Activated naive CD4-positive, alpha-beta T cell treated with anti-CD3 and anti-CD28 coated beads for 36 hours (primary cell): ENCODE data around the gene NCKAP1. TPM values are rescaled to one million over a fixed set of nuclear protein-coding genes. Genes with fewer than 3 reads are reported as not detected.
"Not testable (repeated sequence)": the region's sequence is repeated elsewhere in the genome, so short reads cannot be mapped to it uniquely, and the experiment has no call there.

Source experiments
- CTCF ChIA-PET: fragments of 350-600 bp; sonication (Branson Sonifier 250); formaldehyde crosslinking; loops from one replicate; lab custom pipeline; 2021; ENCODE audit warnings: antibody characterized with exemption; lab: Charles Lee
- DNase-seq: peaks from one replicate; pipeline ENCODE4 v3.0.0-alpha.2; 2020
- H3K27ac Mint-ChIP-seq: one replicate; pipeline ENCODE4 v1.8.0; 2021; ENCODE audit warnings: mild to moderate bottlenecking, mixed read lengths
- H3K27me3 Mint-ChIP-seq: one replicate; pipeline ENCODE4 v1.8.0; 2021; ENCODE audit warnings: low read depth, mixed read lengths
- H3K36me3 Mint-ChIP-seq: one replicate; pipeline ENCODE4 v1.8.0; 2021; ENCODE audit warnings: low read depth, mixed read lengths
- H3K4me1 Mint-ChIP-seq: one replicate; pipeline ENCODE4 v1.8.0; 2021; ENCODE audit warnings: low read depth, mixed read lengths
- H3K4me3 Mint-ChIP-seq: one replicate; pipeline ENCODE4 v1.8.0; 2021; ENCODE audit warnings: mild to moderate bottlenecking, moderate library complexity, mixed read lengths
- H3K9me3 Mint-ChIP-seq: one replicate; pipeline ENCODE4 v1.8.0; 2021; ENCODE audit warnings: mixed read lengths
- intact Hi-C: fragments of 100-400 bp; cut with micrococcal nuclease; formaldehyde crosslinking; loops from one replicate; pipeline ENCODE4 v1.15.1; 2023
- total RNA-seq, 2 experiments: library from RNA; stranded (reverse); gene quantifications; one replicate each; pipeline ENCODE4 v1.2.3, GENCODE V29; 2021

Gene NCKAP1
- total RNA-seq, 2 experiments from 2014 or later, result 10.6 to 11.9 TPM

- Mint-ChIP-seq H3K36me3 (peaks cover 3% of the 10 kb centered on the region), H3K27me3 (no peaks in the 10 kb centered on the region), H3K9me3 (no peaks in the 10 kb centered on the region), H3K4me1 (no peaks in the 10 kb centered on the region), H3K4me3 (no peak overlapping the region), H3K27ac (no peak overlapping the region)
- CTCF ChIA-PET, result interaction anchor here (0.5 to 4.7 kb wide), 22 partner anchors 11 to 928 kb away, joined by 3 to 33 read pairs (median 4); no protein-coding TSS in a partner anchor
- intact Hi-C loops, result loop anchor here (1.0 kb wide), 4 partner anchors 196 to 794 kb away; no protein-coding TSS in a partner anchor
- no peak for DNase-seq
These were observed 58.1 kb downstream of the NCKAP1 start for GRCh38 chr2:182980115-182980514.

GRCh38 chr2:182977463-182977862, 60.8 kb downstream of the NCKAP1 start:
- Mint-ChIP-seq H3K4me1 (no peaks in the 10 kb centered on the region), H3K36me3 (peaks cover 5% of the 10 kb centered on the region), H3K27ac (no peak overlapping the region), H3K9me3 (no peaks in the 10 kb centered on the region), H3K27me3 (no peaks in the 10 kb centered on the region), H3K4me3 (no peak overlapping the region)
- intact Hi-C loops, result no loop called here
- no peak for DNase-seq
- CTCF ChIA-PET, result interaction anchor here (4.7 kb wide), 1 partner anchor 311 kb away, joined by 33 read pairs; no protein-coding TSS in a partner anchor

GRCh38 chr2:182973441-182974352, 64.6 kb downstream of the NCKAP1 start:
- intact Hi-C loops, result no loop called here
- Mint-ChIP-seq H3K4me1 (no peaks in the 10 kb centered on the region), H3K36me3 (peaks cover 23% of the 10 kb centered on the region), H3K4me3 (no peak overlapping the region), H3K9me3 (peaks cover 9% of the 10 kb centered on the region), H3K27me3 (no peaks in the 10 kb centered on the region), H3K27ac (no peak overlapping the region)
- no peak for DNase-seq
- CTCF ChIA-PET, result interaction anchor here (0.6 kb wide), 1 partner anchor 1265 kb away, joined by 3 read pairs; no protein-coding TSS in a partner anchor

- Mint-ChIP-seq H3K9me3 (peaks cover 9% of the 10 kb centered on the region), H3K4me1 (no peaks in the 10 kb centered on the region), H3K4me3 (no peak overlapping the region), H3K27me3 (no peaks in the 10 kb centered on the region), H3K27ac (no peak overlapping the region), H3K36me3 (peaks cover 23% of the 10 kb centered on the region)
- CTCF ChIA-PET, result no interaction called here
- no peak for DNase-seq
- intact Hi-C loops, result no loop called here
These were observed 65.7 kb downstream of the NCKAP1 start for GRCh38 chr2:182972548-182972942.

- no peak overlapping the region for H3K27ac Mint-ChIP-seq
- H3K27me3 Mint-ChIP-seq, result no peaks in the 10 kb centered on the region
- no peaks in the 10 kb centered on the region for H3K4me1 Mint-ChIP-seq
- peaks cover 23% of the 10 kb centered on the region for H3K36me3 Mint-ChIP-seq
- CTCF ChIA-PET, result no interaction called here
- DNase-seq, result no peak
- H3K4me3 Mint-ChIP-seq, result no peak overlapping the region
- peaks cover 9% of the 10 kb centered on the region for H3K9me3 Mint-ChIP-seq
- intact Hi-C loops, result no loop called here
These were observed 66.3 kb downstream of the NCKAP1 start for GRCh38 chr2:182971820-182972547.

- no peaks in the 10 kb centered on the region for H3K4me1 Mint-ChIP-seq
- no peak for DNase-seq
- CTCF ChIA-PET, result no interaction called here
- H3K36me3 Mint-ChIP-seq, result peaks cover 20% of the 10 kb centered on the region
- no peak overlapping the region for H3K4me3 Mint-ChIP-seq
- H3K9me3 Mint-ChIP-seq, result peaks cover 9% of the 10 kb centered on the region
- H3K27me3 Mint-ChIP-seq, result no peaks in the 10 kb centered on the region
- H3K27ac Mint-ChIP-seq, result no peak overlapping the region
- intact Hi-C loops, result no loop called here
These were observed 67.8 kb downstream of the NCKAP1 start for GRCh38 chr2:182970486-182970885.

GRCh38 chr2:182968493-182968892, 69.8 kb downstream of the NCKAP1 start:
- H3K27me3 Mint-ChIP-seq, result no peaks in the 10 kb centered on the region
- H3K36me3 Mint-ChIP-seq, result peaks cover 20% of the 10 kb centered on the region
- no peaks in the 10 kb centered on the region for H3K4me1 Mint-ChIP-seq
- H3K9me3 Mint-ChIP-seq, result peaks cover 9% of the 10 kb centered on the region
- no peak overlapping the region for H3K4me3 Mint-ChIP-seq
- CTCF ChIA-PET, result no interaction called here
- H3K27ac Mint-ChIP-seq, result no peak overlapping the region
- DNase-seq, result no peak
- intact Hi-C loops, result no loop called here

- intact Hi-C loops, DNase-seq, H3K9me3 Mint-ChIP-seq, H3K4me3 Mint-ChIP-seq, CTCF ChIA-PET, H3K4me1 Mint-ChIP-seq, H3K27me3 Mint-ChIP-seq, H3K27ac Mint-ChIP-seq: not testable (repeated sequence)
- peaks cover 11% of the 10 kb centered on the region for H3K36me3 Mint-ChIP-seq
These were observed 71.9 kb downstream of the NCKAP1 start for GRCh38 chr2:182966356-182966755.

- CTCF ChIA-PET, result no interaction called here
- H3K27me3 Mint-ChIP-seq, result no peaks in the 10 kb centered on the region
- peaks cover 1% of the 10 kb centered on the region for H3K9me3 Mint-ChIP-seq
- peaks cover 15% of the 10 kb centered on the region for H3K36me3 Mint-ChIP-seq
- H3K4me3 Mint-ChIP-seq, result no peak overlapping the region
- intact Hi-C loops, result no loop called here
- DNase-seq, result no peak
- no peaks in the 10 kb centered on the region for H3K4me1 Mint-ChIP-seq
- no peak overlapping the region for H3K27ac Mint-ChIP-seq
These were observed 75.6 kb downstream of the NCKAP1 start for GRCh38 chr2:182962641-182963040.

- H3K36me3 Mint-ChIP-seq, result peaks cover 15% of the 10 kb centered on the region
- H3K27ac Mint-ChIP-seq, DNase-seq, intact Hi-C loops, H3K9me3 Mint-ChIP-seq, H3K4me3 Mint-ChIP-seq, H3K4me1 Mint-ChIP-seq, CTCF ChIA-PET, H3K27me3 Mint-ChIP-seq: not testable (repeated sequence)
These were observed 77.4 kb downstream of the NCKAP1 start for GRCh38 chr2:182960869-182961268.

GRCh38 chr2:182954789-182955188, 83.5 kb downstream of the NCKAP1 start:
- CTCF ChIA-PET, result no interaction called here
- H3K27ac Mint-ChIP-seq, result no peak overlapping the region
- H3K4me3 Mint-ChIP-seq, result no peak overlapping the region
- intact Hi-C loops, result no loop called here
- H3K36me3 Mint-ChIP-seq, result peaks cover 13% of the 10 kb centered on the region
- H3K9me3 Mint-ChIP-seq, result no peaks in the 10 kb centered on the region
- H3K27me3 Mint-ChIP-seq, result no peaks in the 10 kb centered on the region
- DNase-seq, result no peak
- peaks cover 2% of the 10 kb centered on the region for H3K4me1 Mint-ChIP-seq

GRCh38 chr2:182952741-182953450, 85.4 kb downstream of the NCKAP1 start:
- CTCF ChIA-PET, result no interaction called here
- Mint-ChIP-seq H3K4me1 (peaks cover 2% of the 10 kb centered on the region), H3K27ac (no peak overlapping the region), H3K27me3 (no peaks in the 10 kb centered on the region), H3K36me3 (peaks cover 8% of the 10 kb centered on the region), H3K9me3 (no peaks in the 10 kb centered on the region), H3K4me3 (no peak overlapping the region)
- intact Hi-C loops, result no loop called here
- no peak for DNase-seq
